HepG2 (cell line): ENCODE measurements around the gene VPS52. TPM values are rescaled to one million over a fixed set of nuclear protein-coding genes. Genes with fewer than 3 reads are reported as not detected.

Experiments used
- BORCS8-MEF2B ChIP-seq: sonication (generic); formaldehyde crosslinking; IDR thresholded peaks from 2 replicates; pipeline ENCODE4 v1.8.0; 2022; ENCODE audit warnings: mild to moderate bottlenecking, missing genetic modification reagents
- EP300 ChIP-seq, 3 experiments: sonication (generic) in 1 of 3; formaldehyde crosslinking in 1 of 3; IDR thresholded peaks; 2 replicates each; pipeline versions ENCODE4 v1.5.1 to v1.6.1; 2011 to 2020; ENCODE audit warnings: low read depth in 2 of 3, low read length in 2 of 3, borderline replicate concordance in 1 of 3, improper control_type of control experiment in 1 of 3, mild to moderate bottlenecking in 1 of 3, missing genetic modification reagents in 1 of 3, moderate library complexity in 1 of 3
- FOXP1 ChIP-seq, 2 experiments: fragments of 450-650 bp in 1 of 2; IDR thresholded peaks; 2 replicates each; pipeline ENCODE4 v1.6.1; 2017 to 2018; ENCODE audit warnings: antibody characterized with exemption in 1 of 2
- KMT2B ChIP-seq: IDR thresholded peaks from 2 replicates; pipeline ENCODE4 v1.6.1; 2016; ENCODE audit warnings: missing genetic modification reagents, missing compliant biosample characterization
- MAZ ChIP-seq, 2 experiments: sonication (generic) in 1 of 2; formaldehyde crosslinking in 1 of 2; IDR thresholded peaks; 2 replicates each; pipeline versions ENCODE4 v1.5.0 to v1.6.1; 2012 to 2020; ENCODE audit warnings: low read depth in 2 of 2, mild to moderate bottlenecking in 2 of 2, borderline replicate concordance in 1 of 2, improper control_type of control experiment in 1 of 2, low read length in 1 of 2, missing genetic modification reagents in 1 of 2, moderate library complexity in 1 of 2
- ONECUT2 ChIP-seq: sonication (generic); formaldehyde crosslinking; IDR thresholded peaks from 2 replicates; pipeline ENCODE4 v1.4.0; 2020; ENCODE audit warnings: missing genetic modification reagents
- RXRB ChIP-seq: IDR thresholded peaks from 2 replicates; pipeline ENCODE4 v1.6.1; 2016; ENCODE audit warnings: borderline replicate concordance, missing genetic modification reagents, missing compliant biosample characterization
- SIX1 ChIP-seq: sonication (generic); formaldehyde crosslinking; IDR thresholded peaks from 2 replicates; pipeline ENCODE4 v1.4.0; 2020; ENCODE audit warnings: missing genetic modification reagents, borderline replicate concordance
- SMARCE1 ChIP-seq: fragments of 450-650 bp; IDR thresholded peaks from 2 replicates; pipeline ENCODE4 v1.6.1; 2017; ENCODE audit warnings: borderline replicate concordance
- ZBTB20 ChIP-seq: sonication (generic); formaldehyde crosslinking; IDR thresholded peaks from 2 replicates; pipeline ENCODE4 v1.8.1; 2023; ENCODE audit warnings: missing genetic modification reagents, low read depth, mild to moderate bottlenecking, borderline replicate concordance
- ZFP1 ChIP-seq: IDR thresholded peaks from 2 replicates; pipeline ENCODE4 v1.6.1; 2016
- ZFP36L2 ChIP-seq: sonication (generic); formaldehyde crosslinking; IDR thresholded peaks from 2 replicates; pipeline ENCODE4 v1.4.0; 2020; ENCODE audit warnings: missing genetic modification reagents
- ZNF12 ChIP-seq: sonication (generic); formaldehyde crosslinking; IDR thresholded peaks from 2 replicates; pipeline ENCODE4 v1.5.0; 2020; ENCODE audit warnings: missing genetic modification reagents
- ZNF274 ChIP-seq: sonication (generic); formaldehyde crosslinking; IDR thresholded peaks from 2 replicates; pipeline ENCODE4 v1.5.1; 2020; ENCODE audit warnings: mild to moderate bottlenecking, missing genetic modification reagents
- ZNF430 ChIP-seq: sonication (generic); formaldehyde crosslinking; IDR thresholded peaks from 2 replicates; pipeline ENCODE4 v1.9.0; 2021; ENCODE audit warnings: mild to moderate bottlenecking, missing genetic modification reagents
- polyA plus RNA-seq, 8 experiments: library from polyadenylated mRNA; depleted of rRNA in 3 of 8; stranded (reverse) in 7 of 8; unstranded in 1 of 8; fragments of >200 nt; fragmentation: Illumina TruSeq in 4 of 8; extraction: Trizol in 4 of 8; gene quantifications; 2 replicates each; pipeline versions ENCODE4 v1.2.1 to v1.2.3, GENCODE V29; 2011 to 2016; ENCODE audit warnings: low read depth in 4 of 8, missing spikeins in 1 of 8, mixed read lengths in 1 of 8; ENCODE audit not compliant: insufficient read depth in 1 of 8
- total RNA-seq, 5 experiments: library from RNA; depleted of rRNA; stranded (reverse); fragments of >200 nt; fragmentation: Illumina TruSeq; extraction: Trizol; gene quantifications; 2 replicates each; pipeline ENCODE4 v1.2.3, GENCODE V29; 2016; ENCODE audit warnings: low read depth in 1 of 5
- TF ChIP-seq, protein P1 (sequence below): sonication (generic); formaldehyde crosslinking; IDR thresholded peaks from 2 replicates; pipeline ENCODE4 v1.8.1; 2022; ENCODE audit warnings: low read depth, mild to moderate bottlenecking, missing genetic modification reagents
- TF ChIP-seq, protein P2 (sequence below): sonication (generic); formaldehyde crosslinking; IDR thresholded peaks from 2 replicates; pipeline ENCODE4 v1.4.0; 2020; ENCODE audit warnings: missing genetic modification reagents, borderline replicate concordance
- TF ChIP-seq, protein P3 (sequence below): sonication (generic); formaldehyde crosslinking; IDR thresholded peaks from 2 replicates; pipeline ENCODE4 v1.4.0; 2020; ENCODE audit warnings: missing genetic modification reagents
- TF ChIP-seq, protein P4 (sequence below): sonication (generic); formaldehyde crosslinking; IDR thresholded peaks from 2 replicates; pipeline ENCODE4 v1.8.1; 2023; ENCODE audit warnings: mild to moderate bottlenecking, missing genetic modification reagents, borderline replicate concordance
- TF ChIP-seq, protein P5 (sequence below): sonication (generic); formaldehyde crosslinking; IDR thresholded peaks from 2 replicates; pipeline ENCODE4 v1.8.0; 2022; ENCODE audit warnings: mild to moderate bottlenecking, missing genetic modification reagents

Gene VPS52
- total and polyA plus RNA-seq, 2 of the 13 experiments (the other 11 are each of a cell fraction or from before 2014, with no cell fraction given) = 48.9 to 85.5 TPM

DNA sequence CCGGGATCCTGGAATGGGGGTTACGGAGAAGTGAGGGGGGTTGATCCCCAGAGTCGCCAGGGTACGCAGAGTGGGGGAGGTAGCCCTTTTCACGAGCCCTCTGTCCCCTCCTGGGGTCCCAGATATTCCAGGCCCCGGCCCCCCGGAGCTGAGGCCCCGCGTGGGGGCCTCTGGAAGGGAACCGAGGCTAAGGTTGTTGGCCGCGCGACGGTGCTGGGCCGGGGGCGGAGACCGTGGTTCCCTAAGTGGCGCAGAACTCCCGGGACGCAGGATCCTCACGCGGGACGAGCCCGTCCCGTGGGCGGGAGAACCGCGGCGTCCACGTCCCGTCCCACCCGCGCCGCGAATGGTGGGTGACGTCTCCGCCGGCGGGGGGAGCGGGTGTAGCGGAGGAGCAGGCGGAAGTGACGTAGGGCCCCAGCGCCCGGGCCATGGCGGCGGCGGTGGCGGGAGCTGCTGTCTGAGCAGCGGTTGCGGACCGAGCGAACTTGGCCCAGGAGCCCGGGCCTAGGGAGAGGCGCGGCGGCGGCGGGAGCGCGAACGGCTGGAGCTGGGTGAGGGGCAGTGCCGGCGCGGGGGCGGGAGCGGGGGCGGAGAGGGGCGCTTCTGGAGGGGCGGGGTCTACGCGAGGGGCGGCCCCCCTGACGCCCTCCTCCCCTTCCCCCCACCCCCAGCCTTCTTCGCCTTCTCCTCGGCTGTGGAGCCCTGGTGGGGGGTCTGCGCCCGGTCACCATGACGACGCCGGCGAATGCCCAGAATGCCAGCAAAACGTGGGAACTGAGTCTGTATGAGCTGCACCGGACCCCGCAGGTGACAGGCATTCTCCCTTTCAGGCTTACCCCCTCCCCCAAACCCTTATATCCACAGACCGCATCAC, 63.3 kb downstream of the VPS52 start, which contains the start of gene RING1 (continued):
- TF ChIP-seq FOXP1 (IDR thresholded peaks at IDR 0.05) (no peak), FOXP1 (CRISPR knock-in tag; IDR thresholded peaks at IDR 0.05) (no peak), MAZ (IDR thresholded peaks at IDR 0.05; ENCODE audit: borderline replicate concordance, low read depth, low read length) (peak; percentile 69), MAZ (CRISPR knock-in tag; IDR thresholded peaks at IDR 0.05; ENCODE audit: low read depth) (peak; percentile 96), BORCS8-MEF2B (0 out of 2 replicates have a peak, but pooled peaks have one; percentile 79), ZFP1 (CRISPR knock-in tag) (no peak), RXRB (CRISPR knock-in tag) (peak; percentile 60), SIX1 (CRISPR knock-in tag) (0 out of 2 replicates have a peak, but pooled peaks have one; percentile 17), ZFP36L2 (CRISPR knock-in tag) (no peak), ZNF274 (CRISPR knock-in tag) (no peak), ZNF430 (CRISPR knock-in tag) (peak; percentile 76; the same call in 1 of the 2 replicates), SMARCE1 (no peak), KMT2B (CRISPR knock-in tag) (peak; percentile 91), ONECUT2 (no peak), EP300 (IDR thresholded peaks at IDR 0.05; ENCODE audit: low read depth in 2 of 2, low read length in 2 of 2) (no peak), EP300 (CRISPR knock-in tag; IDR thresholded peaks at IDR 0.05; ENCODE audit: borderline replicate concordance) (peak; percentile 42; the same call in 1 of the 2 replicates), ZNF12 (no peak; the same call in 1 of the 2 replicates), ZBTB20 (CRISPR knock-in tag) (peak; percentile 64; the same call in 1 of the 2 replicates)
- TF ChIP-seq, protein P1, sequence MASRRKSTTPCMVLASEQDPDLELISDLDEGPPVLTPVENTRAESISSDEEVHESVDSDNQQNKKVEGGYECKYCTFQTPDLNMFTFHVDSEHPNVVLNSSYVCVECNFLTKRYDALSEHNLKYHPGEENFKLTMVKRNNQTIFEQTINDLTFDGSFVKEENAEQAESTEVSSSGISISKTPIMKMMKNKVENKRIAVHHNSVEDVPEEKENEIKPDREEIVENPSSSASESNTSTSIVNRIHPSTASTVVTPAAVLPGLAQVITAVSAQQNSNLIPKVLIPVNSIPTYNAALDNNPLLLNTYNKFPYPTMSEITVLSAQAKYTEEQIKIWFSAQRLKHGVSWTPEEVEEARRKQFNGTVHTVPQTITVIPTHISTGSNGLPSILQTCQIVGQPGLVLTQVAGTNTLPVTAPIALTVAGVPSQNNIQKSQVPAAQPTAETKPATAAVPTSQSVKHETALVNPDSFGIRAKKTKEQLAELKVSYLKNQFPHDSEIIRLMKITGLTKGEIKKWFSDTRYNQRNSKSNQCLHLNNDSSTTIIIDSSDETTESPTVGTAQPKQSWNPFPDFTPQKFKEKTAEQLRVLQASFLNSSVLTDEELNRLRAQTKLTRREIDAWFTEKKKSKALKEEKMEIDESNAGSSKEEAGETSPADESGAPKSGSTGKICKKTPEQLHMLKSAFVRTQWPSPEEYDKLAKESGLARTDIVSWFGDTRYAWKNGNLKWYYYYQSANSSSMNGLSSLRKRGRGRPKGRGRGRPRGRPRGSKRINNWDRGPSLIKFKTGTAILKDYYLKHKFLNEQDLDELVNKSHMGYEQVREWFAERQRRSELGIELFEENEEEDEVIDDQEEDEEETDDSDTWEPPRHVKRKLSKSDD (CRISPR knock-in tag) = peak; percentile 98
- TF ChIP-seq, protein P2, sequence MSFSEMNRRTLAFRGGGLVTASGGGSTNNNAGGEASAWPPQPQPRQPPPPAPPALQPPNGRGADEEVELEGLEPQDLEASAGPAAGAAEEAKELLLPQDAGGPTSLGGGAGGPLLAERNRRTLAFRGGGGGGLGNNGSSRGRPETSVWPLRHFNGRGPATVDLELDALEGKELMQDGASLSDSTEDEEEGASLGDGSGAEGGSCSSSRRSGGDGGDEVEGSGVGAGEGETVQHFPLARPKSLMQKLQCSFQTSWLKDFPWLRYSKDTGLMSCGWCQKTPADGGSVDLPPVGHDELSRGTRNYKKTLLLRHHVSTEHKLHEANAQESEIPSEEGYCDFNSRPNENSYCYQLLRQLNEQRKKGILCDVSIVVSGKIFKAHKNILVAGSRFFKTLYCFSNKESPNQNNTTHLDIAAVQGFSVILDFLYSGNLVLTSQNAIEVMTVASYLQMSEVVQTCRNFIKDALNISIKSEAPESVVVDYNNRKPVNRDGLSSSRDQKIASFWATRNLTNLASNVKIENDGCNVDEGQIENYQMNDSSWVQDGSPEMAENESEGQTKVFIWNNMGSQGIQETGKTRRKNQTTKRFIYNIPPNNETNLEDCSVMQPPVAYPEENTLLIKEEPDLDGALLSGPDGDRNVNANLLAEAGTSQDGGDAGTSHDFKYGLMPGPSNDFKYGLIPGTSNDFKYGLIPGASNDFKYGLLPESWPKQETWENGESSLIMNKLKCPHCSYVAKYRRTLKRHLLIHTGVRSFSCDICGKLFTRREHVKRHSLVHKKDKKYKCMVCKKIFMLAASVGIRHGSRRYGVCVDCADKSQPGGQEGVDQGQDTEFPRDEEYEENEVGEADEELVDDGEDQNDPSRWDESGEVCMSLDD (CRISPR knock-in tag) = peak; percentile 16; the same call in 1 of the 2 replicates
- TF ChIP-seq, protein P3, sequence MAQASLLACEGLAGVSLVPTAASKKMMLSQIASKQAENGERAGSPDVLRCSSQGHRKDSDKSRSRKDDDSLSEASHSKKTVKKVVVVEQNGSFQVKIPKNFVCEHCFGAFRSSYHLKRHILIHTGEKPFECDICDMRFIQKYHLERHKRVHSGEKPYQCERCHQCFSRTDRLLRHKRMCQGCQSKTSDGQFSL (CRISPR knock-in tag) = peak; percentile 89
- TF ChIP-seq, protein P4, sequence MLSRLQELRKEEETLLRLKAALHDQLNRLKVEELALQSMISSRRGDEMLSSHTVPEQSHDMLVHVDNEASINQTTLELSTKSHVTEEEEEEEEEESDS = no peak
- TF ChIP-seq, protein P5, sequence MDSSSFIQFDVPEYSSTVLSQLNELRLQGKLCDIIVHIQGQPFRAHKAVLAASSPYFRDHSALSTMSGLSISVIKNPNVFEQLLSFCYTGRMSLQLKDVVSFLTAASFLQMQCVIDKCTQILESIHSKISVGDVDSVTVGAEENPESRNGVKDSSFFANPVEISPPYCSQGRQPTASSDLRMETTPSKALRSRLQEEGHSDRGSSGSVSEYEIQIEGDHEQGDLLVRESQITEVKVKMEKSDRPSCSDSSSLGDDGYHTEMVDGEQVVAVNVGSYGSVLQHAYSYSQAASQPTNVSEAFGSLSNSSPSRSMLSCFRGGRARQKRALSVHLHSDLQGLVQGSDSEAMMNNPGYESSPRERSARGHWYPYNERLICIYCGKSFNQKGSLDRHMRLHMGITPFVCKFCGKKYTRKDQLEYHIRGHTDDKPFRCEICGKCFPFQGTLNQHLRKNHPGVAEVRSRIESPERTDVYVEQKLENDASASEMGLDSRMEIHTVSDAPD (CRISPR knock-in tag) = no peak
